GM23338 (cell line): Measurements from ENCODE around the gene NRG3. TPM values are rescaled to one million over a fixed set of nuclear protein-coding genes. Genes with fewer than 3 reads are reported as not detected.

Source experiments
- ATAC-seq: fragments of 200-7000 bp; cut with Tn5 transposase; 3 replicates; pipeline ENCODE4 v1.9.1; 2020
- DNase-seq: peaks from one replicate; pipeline ENCODE4 v3.0.0-alpha.2; 2015; ENCODE audit warnings: low spot score
- H2AFZ ChIP-seq: fragments of 200-600 bp; sonication (generic); 2 replicates; pipeline ENCODE4 v1.8.0; 2016; ENCODE audit warnings: antibody characterized with exemption, mild to moderate bottlenecking, moderate library complexity
- H3F3A ChIP-seq: fragments of 200-600 bp; sonication (generic); replicated peaks from 2 replicates; pipeline ENCODE4 v1.8.0; 2017; ENCODE audit warnings: antibody characterized with exemption, mixed run types, low read depth
- H3K27ac ChIP-seq: fragments of 200-600 bp; sonication (generic); 2 replicates; pipeline ENCODE4 v1.6.1; 2016; ENCODE audit warnings: low read depth
- H3K27me3 ChIP-seq: fragments of 200-600 bp; sonication (generic); 2 replicates; pipeline ENCODE4 v1.8.0; 2016; ENCODE audit warnings: mild to moderate bottlenecking, mixed run types, moderate library complexity; ENCODE audit not compliant: insufficient read depth
- H3K36me3 ChIP-seq: fragments of 200-600 bp; sonication (generic); 2 replicates; pipeline ENCODE4 v1.8.0; 2016; ENCODE audit warnings: mild to moderate bottlenecking; ENCODE audit not compliant: insufficient read depth
- H3K4me1 ChIP-seq: fragments of 200-600 bp; sonication (generic); 2 replicates; pipeline ENCODE4 v1.8.0; 2016; ENCODE audit warnings: mild to moderate bottlenecking, moderate library complexity; ENCODE audit not compliant: insufficient read depth
- H3K4me2 ChIP-seq: fragments of 200-600 bp; sonication (generic); 2 replicates; pipeline ENCODE4 v1.7.1; 2017; ENCODE audit warnings: mixed run types
- H3K4me3 ChIP-seq: fragments of 200-600 bp; sonication (generic); 2 replicates; pipeline ENCODE4 v1.6.1; 2016; ENCODE audit warnings: mixed run types
- H3K79me2 ChIP-seq: fragments of 200-600 bp; sonication (generic); replicated peaks from 2 replicates; pipeline ENCODE4 v1.8.0; 2017; ENCODE audit warnings: mild to moderate bottlenecking; ENCODE audit not compliant: insufficient read depth
- H3K9me2 ChIP-seq: fragments of 200-600 bp; sonication (generic); 2 replicates; pipeline ENCODE4 v1.8.0; 2017; ENCODE audit not compliant: insufficient read depth
- H4K20me1 ChIP-seq: fragments of 200-600 bp; sonication (generic); replicated peaks from 2 replicates; pipeline ENCODE4 v1.8.0; 2017; ENCODE audit warnings: mild to moderate bottlenecking; ENCODE audit not compliant: insufficient read depth
- H3K27ac Mint-ChIP-seq: 2 replicates; pipeline ENCODE4 v1.8.0; 2020; ENCODE audit warnings: inconsistent platforms, mild to moderate bottlenecking, moderate library complexity, mixed read lengths
- H3K27me3 Mint-ChIP-seq: 3 replicates; pipeline ENCODE4 v1.8.0; 2022; ENCODE audit warnings: low read depth, mild to moderate bottlenecking, moderate library complexity, mixed read lengths, inconsistent platforms; ENCODE audit not compliant: insufficient read depth, poor library complexity
- H3K36me3 Mint-ChIP-seq: 3 replicates; pipeline ENCODE4 v1.8.0; 2021; ENCODE audit warnings: low read depth, mild to moderate bottlenecking, inconsistent platforms, moderate library complexity, mixed read lengths
- H3K4me1 Mint-ChIP-seq: 3 replicates; pipeline ENCODE4 v1.8.0; 2020; ENCODE audit warnings: mild to moderate bottlenecking, inconsistent platforms, mixed read lengths
- H3K4me3 Mint-ChIP-seq: 3 replicates; pipeline ENCODE4 v1.8.0; 2021; ENCODE audit warnings: moderate library complexity, mild to moderate bottlenecking, inconsistent platforms, mixed read lengths
- H3K9me3 Mint-ChIP-seq: 3 replicates; pipeline ENCODE4 v1.8.0; 2020; ENCODE audit warnings: moderate library complexity, mild to moderate bottlenecking, inconsistent platforms, mixed read lengths
- CREB1 ChIP-seq: fragments of 250-450 bp; sonication (Bioruptor Pico); IDR thresholded peaks from 2 replicates; pipeline ENCODE4 v1.5.0; 2020; ENCODE audit warnings: low read depth, mild to moderate bottlenecking, moderate library complexity
- EZH2 ChIP-seq: fragments of 200-600 bp; sonication (generic); IDR thresholded peaks from one replicate; pipeline ENCODE4 v1.8.0; 2017; ENCODE audit warnings: antibody characterized with exemption, mild to moderate bottlenecking, low read depth; ENCODE audit not compliant: unreplicated experiment
- JUNB ChIP-seq: IDR thresholded peaks from one replicate; pipeline ENCODE4 v1.6.1; 2016; ENCODE audit warnings: antibody characterized with exemption; ENCODE audit not compliant: unreplicated experiment
- NANOG ChIP-seq: IDR thresholded peaks from 2 replicates; pipeline ENCODE4 v1.6.1; 2016; ENCODE audit warnings: antibody characterized with exemption, borderline replicate concordance
- POLR2AphosphoS5 ChIP-seq: IDR thresholded peaks from 2 replicates; pipeline ENCODE4 v1.6.1; 2016; ENCODE audit warnings: antibody characterized with exemption, low read depth
- STAT1 ChIP-seq: IDR thresholded peaks from one replicate; pipeline ENCODE4 v1.6.1; 2016; ENCODE audit warnings: antibody characterized with exemption; ENCODE audit not compliant: unreplicated experiment
- ZNF114 ChIP-seq: fragments of 250-450 bp; sonication (Bioruptor Pico); IDR thresholded peaks from 2 replicates; pipeline ENCODE4 v1.5.0; 2020; ENCODE audit warnings: mild to moderate bottlenecking, moderate library complexity
- ZNF331 ChIP-seq: fragments of 250-450 bp; sonication (Bioruptor Pico); IDR thresholded peaks from 2 replicates; pipeline ENCODE4 v1.5.0; 2020; ENCODE audit warnings: low read depth, mild to moderate bottlenecking, moderate library complexity
- polyA plus RNA-seq: library from polyadenylated mRNA; unstranded; fragments of >200 nt; fragmentation: Nextera tagmentation; extraction: Ambion mirVana; gene quantifications from 2 replicates; pipeline ENCODE4 v1.2.1, GENCODE V29; 2016
- total RNA-seq: library from RNA; depleted of rRNA; stranded (reverse); fragments of >200 nt; shearing (Covaris generic); gene quantifications from 2 replicates; pipeline ENCODE4 v1.2.3, GENCODE V29; 2014
- TF ChIP-seq, protein P1 (sequence below): fragments of 250-450 bp; sonication (Bioruptor Pico); IDR thresholded peaks from 2 replicates; pipeline ENCODE4 v1.5.0; 2020; ENCODE audit warnings: mild to moderate bottlenecking, moderate library complexity
- TF ChIP-seq, protein P2 (sequence below): IDR thresholded peaks from one replicate; pipeline ENCODE4 v1.6.1; 2018; ENCODE audit warnings: antibody characterized with exemption; ENCODE audit not compliant: unreplicated experiment
- TF ChIP-seq, protein P3 (sequence below), 2 experiments: fragments of 200-600 bp in 1 of 2; sonication (generic) in 1 of 2; conservative IDR thresholded peaks; 2 replicates each; pipeline versions ENCODE4 v1.5.1 to v1.6.1; 2016 to 2017; ENCODE audit warnings: antibody characterized with exemption in 2 of 2, low read depth in 2 of 2, mild to moderate bottlenecking in 2 of 2, moderate library complexity in 1 of 2
- TF ChIP-seq, protein P4 (sequence below): IDR thresholded peaks from 2 replicates; pipeline ENCODE4 v1.6.1; 2016; ENCODE audit warnings: antibody characterized with exemption

The NRG3 gene
- total and polyA plus RNA-seq, 2 experiments from 2014 or later, result 1.9 to 3.9 TPM

DNA sequence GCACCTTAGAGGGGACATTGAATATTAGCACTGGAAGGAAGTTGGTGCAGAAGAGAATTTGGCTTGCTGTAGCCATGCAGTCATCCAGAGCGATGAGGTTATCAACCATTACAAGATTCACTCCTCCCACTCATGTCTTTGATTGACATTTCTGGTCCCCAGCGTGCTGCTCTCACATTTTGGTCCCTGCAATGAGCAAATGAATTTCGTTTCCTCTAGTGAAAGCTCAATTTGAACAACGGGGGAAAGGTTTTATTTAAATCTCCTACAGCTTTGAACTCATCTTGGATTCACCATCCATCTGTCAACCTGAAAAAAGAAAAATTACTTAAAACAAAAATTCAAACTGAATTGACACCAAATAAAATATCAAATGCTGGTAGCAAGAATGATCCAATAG lies 975.2 kb downstream of the NRG3 start (continued):
- TF ChIP-seq ZNF114 (CRISPR knock-in tag), result no peak

DNA sequence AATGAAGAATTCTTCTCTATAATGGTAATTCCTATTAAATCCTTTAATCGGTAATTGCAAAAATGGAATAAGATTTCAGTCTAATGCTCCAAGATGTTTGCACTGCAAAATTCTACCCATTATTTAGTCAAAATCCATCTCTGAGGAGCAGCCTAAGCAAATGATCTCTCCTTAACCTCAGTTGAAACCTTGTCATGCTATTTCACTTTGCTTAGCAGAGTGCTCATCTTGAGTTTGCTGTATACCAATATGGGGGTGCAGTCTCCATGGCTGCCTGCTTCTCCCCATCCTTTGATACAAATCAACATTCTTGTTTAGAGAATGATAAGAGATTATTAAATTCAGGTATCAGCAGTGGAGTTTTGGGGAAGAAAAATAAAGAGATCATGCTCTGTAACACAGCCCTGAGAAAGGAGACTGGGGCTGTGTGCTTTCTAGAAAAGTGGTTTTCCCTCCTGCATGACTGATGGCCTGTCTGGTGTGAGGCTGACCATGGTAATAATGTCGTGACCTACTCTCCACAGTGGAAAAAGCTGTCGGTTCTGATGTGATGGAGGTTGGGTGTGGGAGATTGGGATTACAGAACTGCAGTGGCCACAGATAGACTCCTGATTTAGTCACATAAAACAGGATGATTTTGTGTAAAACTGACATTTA lies 982.1 kb downstream of the NRG3 start:
- TF ChIP-seq EZH2, result no peak
- TF ChIP-seq NANOG, result no peak
- TF ChIP-seq CREB1, result no peak
- TF ChIP-seq, protein P1, sequence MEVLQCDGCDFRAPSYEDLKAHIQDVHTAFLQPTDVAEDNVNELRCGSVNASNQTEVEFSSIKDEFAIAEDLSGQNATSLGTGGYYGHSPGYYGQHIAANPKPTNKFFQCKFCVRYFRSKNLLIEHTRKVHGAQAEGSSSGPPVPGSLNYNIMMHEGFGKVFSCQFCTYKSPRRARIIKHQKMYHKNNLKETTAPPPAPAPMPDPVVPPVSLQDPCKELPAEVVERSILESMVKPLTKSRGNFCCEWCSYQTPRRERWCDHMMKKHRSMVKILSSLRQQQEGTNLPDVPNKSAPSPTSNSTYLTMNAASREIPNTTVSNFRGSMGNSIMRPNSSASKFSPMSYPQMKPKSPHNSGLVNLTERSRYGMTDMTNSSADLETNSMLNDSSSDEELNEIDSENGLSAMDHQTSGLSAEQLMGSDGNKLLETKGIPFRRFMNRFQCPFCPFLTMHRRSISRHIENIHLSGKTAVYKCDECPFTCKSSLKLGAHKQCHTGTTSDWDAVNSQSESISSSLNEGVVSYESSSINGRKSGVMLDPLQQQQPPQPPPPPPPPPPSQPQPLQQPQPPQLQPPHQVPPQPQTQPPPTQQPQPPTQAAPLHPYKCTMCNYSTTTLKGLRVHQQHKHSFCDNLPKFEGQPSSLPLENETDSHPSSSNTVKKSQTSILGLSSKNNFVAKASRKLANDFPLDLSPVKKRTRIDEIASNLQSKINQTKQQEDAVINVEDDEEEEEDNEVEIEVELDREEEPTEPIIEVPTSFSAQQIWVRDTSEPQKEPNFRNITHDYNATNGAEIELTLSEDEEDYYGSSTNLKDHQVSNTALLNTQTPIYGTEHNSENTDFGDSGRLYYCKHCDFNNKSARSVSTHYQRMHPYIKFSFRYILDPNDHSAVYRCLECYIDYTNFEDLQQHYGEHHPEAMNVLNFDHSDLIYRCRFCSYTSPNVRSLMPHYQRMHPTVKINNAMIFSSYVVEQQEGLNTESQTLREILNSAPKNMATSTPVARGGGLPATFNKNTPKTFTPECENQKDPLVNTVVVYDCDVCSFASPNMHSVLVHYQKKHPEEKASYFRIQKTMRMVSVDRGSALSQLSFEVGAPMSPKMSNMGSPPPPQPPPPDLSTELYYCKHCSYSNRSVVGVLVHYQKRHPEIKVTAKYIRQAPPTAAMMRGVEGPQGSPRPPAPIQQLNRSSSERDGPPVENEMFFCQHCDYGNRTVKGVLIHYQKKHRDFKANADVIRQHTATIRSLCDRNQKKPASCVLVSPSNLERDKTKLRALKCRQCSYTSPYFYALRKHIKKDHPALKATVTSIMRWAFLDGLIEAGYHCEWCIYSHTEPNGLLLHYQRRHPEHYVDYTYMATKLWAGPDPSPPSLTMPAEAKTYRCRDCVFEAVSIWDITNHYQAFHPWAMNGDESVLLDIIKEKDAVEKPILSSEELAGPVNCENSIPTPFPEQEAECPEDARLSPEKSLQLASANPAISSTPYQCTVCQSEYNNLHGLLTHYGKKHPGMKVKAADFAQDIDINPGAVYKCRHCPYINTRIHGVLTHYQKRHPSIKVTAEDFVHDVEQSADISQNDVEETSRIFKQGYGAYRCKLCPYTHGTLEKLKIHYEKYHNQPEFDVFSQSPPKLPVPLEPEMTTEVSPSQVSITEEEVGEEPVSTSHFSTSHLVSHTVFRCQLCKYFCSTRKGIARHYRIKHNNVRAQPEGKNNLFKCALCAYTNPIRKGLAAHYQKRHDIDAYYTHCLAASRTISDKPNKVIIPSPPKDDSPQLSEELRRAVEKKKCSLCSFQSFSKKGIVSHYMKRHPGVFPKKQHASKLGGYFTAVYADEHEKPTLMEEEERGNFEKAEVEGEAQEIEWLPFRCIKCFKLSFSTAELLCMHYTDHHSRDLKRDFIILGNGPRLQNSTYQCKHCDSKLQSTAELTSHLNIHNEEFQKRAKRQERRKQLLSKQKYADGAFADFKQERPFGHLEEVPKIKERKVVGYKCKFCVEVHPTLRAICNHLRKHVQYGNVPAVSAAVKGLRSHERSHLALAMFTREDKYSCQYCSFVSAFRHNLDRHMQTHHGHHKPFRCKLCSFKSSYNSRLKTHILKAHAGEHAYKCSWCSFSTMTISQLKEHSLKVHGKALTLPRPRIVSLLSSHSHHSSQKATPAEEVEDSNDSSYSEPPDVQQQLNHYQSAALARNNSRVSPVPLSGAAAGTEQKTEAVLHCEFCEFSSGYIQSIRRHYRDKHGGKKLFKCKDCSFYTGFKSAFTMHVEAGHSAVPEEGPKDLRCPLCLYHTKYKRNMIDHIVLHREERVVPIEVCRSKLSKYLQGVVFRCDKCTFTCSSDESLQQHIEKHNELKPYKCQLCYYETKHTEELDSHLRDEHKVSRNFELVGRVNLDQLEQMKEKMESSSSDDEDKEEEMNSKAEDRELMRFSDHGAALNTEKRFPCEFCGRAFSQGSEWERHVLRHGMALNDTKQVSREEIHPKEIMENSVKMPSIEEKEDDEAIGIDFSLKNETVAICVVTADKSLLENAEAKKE (CRISPR knock-in tag), result no peak
- TF ChIP-seq, protein P2, sequence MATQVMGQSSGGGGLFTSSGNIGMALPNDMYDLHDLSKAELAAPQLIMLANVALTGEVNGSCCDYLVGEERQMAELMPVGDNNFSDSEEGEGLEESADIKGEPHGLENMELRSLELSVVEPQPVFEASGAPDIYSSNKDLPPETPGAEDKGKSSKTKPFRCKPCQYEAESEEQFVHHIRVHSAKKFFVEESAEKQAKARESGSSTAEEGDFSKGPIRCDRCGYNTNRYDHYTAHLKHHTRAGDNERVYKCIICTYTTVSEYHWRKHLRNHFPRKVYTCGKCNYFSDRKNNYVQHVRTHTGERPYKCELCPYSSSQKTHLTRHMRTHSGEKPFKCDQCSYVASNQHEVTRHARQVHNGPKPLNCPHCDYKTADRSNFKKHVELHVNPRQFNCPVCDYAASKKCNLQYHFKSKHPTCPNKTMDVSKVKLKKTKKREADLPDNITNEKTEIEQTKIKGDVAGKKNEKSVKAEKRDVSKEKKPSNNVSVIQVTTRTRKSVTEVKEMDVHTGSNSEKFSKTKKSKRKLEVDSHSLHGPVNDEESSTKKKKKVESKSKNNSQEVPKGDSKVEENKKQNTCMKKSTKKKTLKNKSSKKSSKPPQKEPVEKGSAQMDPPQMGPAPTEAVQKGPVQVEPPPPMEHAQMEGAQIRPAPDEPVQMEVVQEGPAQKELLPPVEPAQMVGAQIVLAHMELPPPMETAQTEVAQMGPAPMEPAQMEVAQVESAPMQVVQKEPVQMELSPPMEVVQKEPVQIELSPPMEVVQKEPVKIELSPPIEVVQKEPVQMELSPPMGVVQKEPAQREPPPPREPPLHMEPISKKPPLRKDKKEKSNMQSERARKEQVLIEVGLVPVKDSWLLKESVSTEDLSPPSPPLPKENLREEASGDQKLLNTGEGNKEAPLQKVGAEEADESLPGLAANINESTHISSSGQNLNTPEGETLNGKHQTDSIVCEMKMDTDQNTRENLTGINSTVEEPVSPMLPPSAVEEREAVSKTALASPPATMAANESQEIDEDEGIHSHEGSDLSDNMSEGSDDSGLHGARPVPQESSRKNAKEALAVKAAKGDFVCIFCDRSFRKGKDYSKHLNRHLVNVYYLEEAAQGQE, result no peak
- TF ChIP-seq, protein P3, sequence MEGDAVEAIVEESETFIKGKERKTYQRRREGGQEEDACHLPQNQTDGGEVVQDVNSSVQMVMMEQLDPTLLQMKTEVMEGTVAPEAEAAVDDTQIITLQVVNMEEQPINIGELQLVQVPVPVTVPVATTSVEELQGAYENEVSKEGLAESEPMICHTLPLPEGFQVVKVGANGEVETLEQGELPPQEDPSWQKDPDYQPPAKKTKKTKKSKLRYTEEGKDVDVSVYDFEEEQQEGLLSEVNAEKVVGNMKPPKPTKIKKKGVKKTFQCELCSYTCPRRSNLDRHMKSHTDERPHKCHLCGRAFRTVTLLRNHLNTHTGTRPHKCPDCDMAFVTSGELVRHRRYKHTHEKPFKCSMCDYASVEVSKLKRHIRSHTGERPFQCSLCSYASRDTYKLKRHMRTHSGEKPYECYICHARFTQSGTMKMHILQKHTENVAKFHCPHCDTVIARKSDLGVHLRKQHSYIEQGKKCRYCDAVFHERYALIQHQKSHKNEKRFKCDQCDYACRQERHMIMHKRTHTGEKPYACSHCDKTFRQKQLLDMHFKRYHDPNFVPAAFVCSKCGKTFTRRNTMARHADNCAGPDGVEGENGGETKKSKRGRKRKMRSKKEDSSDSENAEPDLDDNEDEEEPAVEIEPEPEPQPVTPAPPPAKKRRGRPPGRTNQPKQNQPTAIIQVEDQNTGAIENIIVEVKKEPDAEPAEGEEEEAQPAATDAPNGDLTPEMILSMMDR (conservative IDR thresholded peaks at IDR 0.05; ENCODE audit: low read depth in 2 of 2), result no peak
- TF ChIP-seq ZNF331, result no peak
- TF ChIP-seq ZNF114 (CRISPR knock-in tag), result no peak
- TF ChIP-seq POLR2AphosphoS5, result no peak
- TF ChIP-seq JUNB, result no peak
- TF ChIP-seq, protein P4, sequence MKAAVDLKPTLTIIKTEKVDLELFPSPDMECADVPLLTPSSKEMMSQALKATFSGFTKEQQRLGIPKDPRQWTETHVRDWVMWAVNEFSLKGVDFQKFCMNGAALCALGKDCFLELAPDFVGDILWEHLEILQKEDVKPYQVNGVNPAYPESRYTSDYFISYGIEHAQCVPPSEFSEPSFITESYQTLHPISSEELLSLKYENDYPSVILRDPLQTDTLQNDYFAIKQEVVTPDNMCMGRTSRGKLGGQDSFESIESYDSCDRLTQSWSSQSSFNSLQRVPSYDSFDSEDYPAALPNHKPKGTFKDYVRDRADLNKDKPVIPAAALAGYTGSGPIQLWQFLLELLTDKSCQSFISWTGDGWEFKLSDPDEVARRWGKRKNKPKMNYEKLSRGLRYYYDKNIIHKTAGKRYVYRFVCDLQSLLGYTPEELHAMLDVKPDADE, result no peak
- TF ChIP-seq STAT1, result no peak
- no peak overlapping the region for H3K27ac Mint-ChIP-seq
- Histone ChIP-seq H3K4me2 (no peak overlapping the region), H4K20me1 (no peaks in the 10 kb centered on the region), H3K9me2 (no peaks in the 10 kb centered on the region), H3K79me2 (no peaks in the 10 kb centered on the region), H2AFZ (no peak overlapping the region), H3K27me3 (no peaks in the 10 kb centered on the region), H3K4me1 (no peaks in the 10 kb centered on the region; the same call in 1 of the 2 replicates), H3K4me3 (no peak overlapping the region), H3F3A (no peaks in the 10 kb centered on the region), H3K27ac (no peak overlapping the region), H3K36me3 (no peaks in the 10 kb centered on the region)
- ATAC-seq (no peak), DNase-seq (no peak)
- no peaks in the 10 kb centered on the region for H3K27me3 Mint-ChIP-seq
- H3K4me1 Mint-ChIP-seq, result peaks cover 8% of the 10 kb centered on the region
- no peaks in the 10 kb centered on the region for H3K9me3 Mint-ChIP-seq
- H3K4me3 Mint-ChIP-seq, result no peak overlapping the region
- no peaks in the 10 kb centered on the region for H3K36me3 Mint-ChIP-seq
